Vagina (tissue), 2 donors: ENCODE data around the gene THPO. TPM values are rescaled to one million over a fixed set of nuclear protein-coding genes. Genes with fewer than 3 reads are reported as not detected.
"Not testable (repeated sequence)": the region's sequence is repeated elsewhere in the genome, so short reads cannot be mapped to it uniquely, and the experiment has no call there.

Source experiments
- DNase-seq, 2 donors: peaks; one replicate each; pipeline ENCODE4 v3.0.0-alpha.2; 2017; ENCODE audit errors: extremely low spot score in 2 of 2
- H3K27ac ChIP-seq: fragments of 200-600 bp; sonication (generic); one replicate; pipeline ENCODE4 v1.5.1; 2019
- H3K27me3 ChIP-seq: fragments of 200-600 bp; sonication (generic); one replicate; pipeline ENCODE4 v1.5.1; 2019
- H3K36me3 ChIP-seq, 2 donors: fragments of 200-600 bp; sonication (generic); one replicate each; pipeline ENCODE4 v1.5.1; 2017 to 2019
- H3K4me1 ChIP-seq: fragments of 200-600 bp; sonication (generic); one replicate; pipeline ENCODE4 v1.5.1; 2019
- H3K4me3 ChIP-seq, 2 donors: fragments of 200-600 bp; sonication (generic); 1 replicate in 1 of 2; 2 replicates in 1 of 2; pipeline ENCODE4 v1.5.1; 2016 to 2019
- H3K9me3 ChIP-seq: fragments of 200-600 bp; sonication (generic); one replicate; pipeline ENCODE4 v1.5.1; 2019
- POLR2A ChIP-seq, 2 donors: fragments of 450-650 bp; IDR thresholded peaks; one replicate each; pipeline ENCODE4 v1.6.1; 2017; ENCODE audit warnings: antibody characterized with exemption in 2 of 2, mild to moderate bottlenecking in 2 of 2, moderate library complexity in 2 of 2
- POLR2AphosphoS5 ChIP-seq, 2 donors: sonication (generic); formaldehyde crosslinking; IDR thresholded peaks; one replicate each; pipeline ENCODE4 v1.9.0; 2017; ENCODE audit warnings: antibody characterized with exemption in 2 of 2, mild to moderate bottlenecking in 2 of 2, low read depth in 1 of 2; ENCODE audit not compliant: insufficient read depth in 1 of 2
- intact Hi-C: fragments of 100-400 bp; cut with DNase I; formaldehyde crosslinking; loops from one replicate; pipeline ENCODE4 v1.15.1; 2023
- total RNA-seq: library from RNA; depleted of rRNA; stranded (reverse); fragments of >200 nt; gene quantifications from one replicate; pipeline ENCODE4 v1.2.3, GENCODE V29; 2016
- TF ChIP-seq, protein P1 (sequence below), 3 experiments: fragments of 450-650 bp in 2 of 3; fragments of 200-600 bp in 1 of 3; sonication (generic) in 1 of 3; IDR thresholded peaks; one replicate each; pipeline ENCODE4 v1.5.1; 2017 to 2019; ENCODE audit warnings: antibody characterized with exemption in 3 of 3, mild to moderate bottlenecking in 2 of 3, moderate library complexity in 2 of 3

Gene THPO
- total RNA-seq, 1 donor from 2014 or later: 0.74 TPM

GRCh38 chr3:184341925-184342324 lies 36.1 kb downstream of the THPO start:
- no peak for DNase-seq
- Histone ChIP-seq H3K4me1 (peaks cover 38% of the 10 kb centered on the region), H3K36me3 (peaks cover 0 to 14% of the 10 kb centered on the region in 2 donors), H3K27ac (no peak overlapping the region), H3K9me3 (no peaks in the 10 kb centered on the region), H3K4me3 (no peak overlapping the region), H3K27me3 (no peaks in the 10 kb centered on the region)
- intact Hi-C loops: no loop called here
- no peak for TF ChIP-seq POLR2A (IDR thresholded peaks at IDR 0.05)
- TF ChIP-seq POLR2AphosphoS5 (IDR thresholded peaks at IDR 0.05; ENCODE audit: insufficient read depth in 1 of 2, low read depth in 1 of 2): peak in 1 of 2 donors; percentile 55

- H3K27ac ChIP-seq, DNase-seq, H3K27me3 ChIP-seq, H3K4me3 ChIP-seq, H3K9me3 ChIP-seq: not testable (repeated sequence)
- Histone ChIP-seq H3K36me3 (peaks cover 0 to 14% of the 10 kb centered on the region in 2 donors), H3K4me1 (peaks cover 48% of the 10 kb centered on the region)
- intact Hi-C loops: loop anchor here (10.0 kb wide), 1 partner anchor 155 kb away; the partner anchor contains the start of gene ABCF3
These were observed 38.4 kb downstream of the THPO start for GRCh38 chr3:184339451-184340135.

DNA sequence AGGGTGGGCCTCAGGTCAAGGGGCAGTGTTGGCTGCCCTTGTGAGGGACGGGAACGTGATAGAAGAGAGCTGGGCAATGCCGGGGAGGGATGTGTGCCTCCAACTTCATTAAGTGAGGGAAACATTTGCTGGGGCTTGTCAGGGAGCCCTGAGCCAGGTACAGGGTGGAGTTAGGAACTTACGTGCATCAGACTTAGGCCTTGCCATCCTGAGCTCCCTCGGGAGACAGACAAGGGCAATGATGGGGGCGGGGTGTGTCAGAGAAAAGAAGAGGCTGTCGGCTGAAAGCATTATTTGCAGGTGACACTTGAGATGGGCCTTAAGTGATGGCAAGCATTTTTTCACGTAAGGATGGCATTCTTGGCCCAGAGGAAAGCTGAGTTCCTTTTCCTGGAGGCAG lies 39.0 kb downstream of the THPO start:
- DNase-seq: no peak
- intact Hi-C loops: loop anchor here (10.0 kb wide), 1 partner anchor 154 kb away; the partner anchor contains the start of gene ABCF3
- no peak for TF ChIP-seq POLR2A (IDR thresholded peaks at IDR 0.05)
- TF ChIP-seq, protein P1, sequence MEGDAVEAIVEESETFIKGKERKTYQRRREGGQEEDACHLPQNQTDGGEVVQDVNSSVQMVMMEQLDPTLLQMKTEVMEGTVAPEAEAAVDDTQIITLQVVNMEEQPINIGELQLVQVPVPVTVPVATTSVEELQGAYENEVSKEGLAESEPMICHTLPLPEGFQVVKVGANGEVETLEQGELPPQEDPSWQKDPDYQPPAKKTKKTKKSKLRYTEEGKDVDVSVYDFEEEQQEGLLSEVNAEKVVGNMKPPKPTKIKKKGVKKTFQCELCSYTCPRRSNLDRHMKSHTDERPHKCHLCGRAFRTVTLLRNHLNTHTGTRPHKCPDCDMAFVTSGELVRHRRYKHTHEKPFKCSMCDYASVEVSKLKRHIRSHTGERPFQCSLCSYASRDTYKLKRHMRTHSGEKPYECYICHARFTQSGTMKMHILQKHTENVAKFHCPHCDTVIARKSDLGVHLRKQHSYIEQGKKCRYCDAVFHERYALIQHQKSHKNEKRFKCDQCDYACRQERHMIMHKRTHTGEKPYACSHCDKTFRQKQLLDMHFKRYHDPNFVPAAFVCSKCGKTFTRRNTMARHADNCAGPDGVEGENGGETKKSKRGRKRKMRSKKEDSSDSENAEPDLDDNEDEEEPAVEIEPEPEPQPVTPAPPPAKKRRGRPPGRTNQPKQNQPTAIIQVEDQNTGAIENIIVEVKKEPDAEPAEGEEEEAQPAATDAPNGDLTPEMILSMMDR (IDR thresholded peaks at IDR 0.05): no peak
- TF ChIP-seq POLR2AphosphoS5 (IDR thresholded peaks at IDR 0.05; ENCODE audit: insufficient read depth in 1 of 2, low read depth in 1 of 2): no peak
- Histone ChIP-seq H3K27ac (peak overlapping the region; percentile 97), H3K36me3 (peaks cover 0 to 16% of the 10 kb centered on the region in 2 donors), H3K4me1 (peaks cover 48% of the 10 kb centered on the region), H3K9me3 (no peaks in the 10 kb centered on the region), H3K27me3 (no peaks in the 10 kb centered on the region), H3K4me3 (peak overlapping the region; percentile 14 to 41)

- Histone ChIP-seq H3K4me1 (peaks cover 48% of the 10 kb centered on the region), H3K36me3 (peaks cover 0 to 21% of the 10 kb centered on the region in 2 donors), H3K9me3 (no peaks in the 10 kb centered on the region), H3K4me3 (peak overlapping the region; percentile 14 to 41), H3K27ac (peak overlapping the region; percentile 97), H3K27me3 (no peaks in the 10 kb centered on the region)
- no peak for DNase-seq
- intact Hi-C loops: loop anchor here (1.0 to 10.0 kb wide), 2 partner anchors 24 to 154 kb away; partner anchors contain the start of genes ABCF3 and EIF4G1
- TF ChIP-seq POLR2A (IDR thresholded peaks at IDR 0.05) (no peak), POLR2AphosphoS5 (IDR thresholded peaks at IDR 0.05; ENCODE audit: insufficient read depth in 1 of 2, low read depth in 1 of 2) (peak in 1 of 2 donors; percentile 80)
These were observed 39.5 kb downstream of the THPO start for GRCh38 chr3:184338511-184338945.

- Histone ChIP-seq H3K9me3 (no peaks in the 10 kb centered on the region), H3K27me3 (no peaks in the 10 kb centered on the region), H3K27ac (peak overlapping the region; percentile 97), H3K36me3 (peaks cover 0 to 26% of the 10 kb centered on the region in 2 donors), H3K4me1 (peaks cover 48% of the 10 kb centered on the region), H3K4me3 (peak overlapping the region in 1 of 2 donors; percentile 41)
- no peak for DNase-seq
- intact Hi-C loops: loop anchor here (1.0 to 10.0 kb wide), 2 partner anchors 24 to 153 kb away; partner anchors contain the start of genes ABCF3 and EIF4G1
- TF ChIP-seq, protein P1 (IDR thresholded peaks at IDR 0.05): no peak
- TF ChIP-seq POLR2AphosphoS5 (IDR thresholded peaks at IDR 0.05; ENCODE audit: insufficient read depth in 1 of 2, low read depth in 1 of 2): no peak
- TF ChIP-seq POLR2A (IDR thresholded peaks at IDR 0.05): no peak
These were observed 40.0 kb downstream of the THPO start for GRCh38 chr3:184337981-184338380.

DNA sequence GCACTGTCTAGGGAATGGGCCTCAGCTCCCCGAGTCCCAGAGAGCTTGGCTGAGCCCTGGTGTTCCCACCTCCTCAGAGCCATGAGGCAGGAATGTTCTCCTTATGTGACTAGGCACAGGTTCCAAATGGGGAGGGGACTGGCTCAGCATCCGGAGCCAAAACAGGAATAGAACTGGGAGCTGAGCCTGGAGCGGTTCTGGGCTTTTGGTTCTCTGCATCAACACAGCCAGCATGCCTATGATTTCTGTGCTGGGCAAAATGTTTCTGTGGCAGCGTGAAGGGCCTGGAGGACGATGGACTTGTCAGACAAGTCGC lies 40.6 kb downstream of the THPO start, which contains the start of gene FAM131A:
TSS of gene FAM131A (plus strand) at position 202 of the 316 bp plus-strand sequence. CDS start at position 233, 31 bp downstream.
- Histone ChIP-seq H3K4me3 (peak within 1 kb of the TSS; percentile 76 to 85), H3K9me3 (no peaks in the 10 kb centered on the region), H3K27me3 (no peaks in the 10 kb centered on the region), H3K36me3 (peaks cover 0 to 27% of the 10 kb centered on the region in 2 donors), H3K4me1 (peaks cover 48% of the 10 kb centered on the region), H3K27ac (peak within 1 kb of the TSS; percentile 97)
- no peak for DNase-seq
- TF ChIP-seq POLR2AphosphoS5 (IDR thresholded peaks at IDR 0.05; ENCODE audit: insufficient read depth in 1 of 2, low read depth in 1 of 2) (no peak), POLR2A (IDR thresholded peaks at IDR 0.05) (no peak)
- TF ChIP-seq, protein P1 (IDR thresholded peaks at IDR 0.05): no peak
- intact Hi-C loops: loop anchor here (10.0 kb wide), 1 partner anchor 153 kb away; the partner anchor contains the start of gene ABCF3
